Vein endothelial cell (primary cell): ENCODE results near the gene MBOAT1. TPM values are rescaled to one million over a fixed set of nuclear protein-coding genes. Genes with fewer than 3 reads are reported as not detected.

Experiments used
- total RNA-seq: library from RNA; depleted of rRNA; stranded (reverse); fragments of >200 nt; gene quantifications from 2 replicates; pipeline ENCODE4 v1.2.3, GENCODE V29; 2012

MBOAT1 gene, protein sequence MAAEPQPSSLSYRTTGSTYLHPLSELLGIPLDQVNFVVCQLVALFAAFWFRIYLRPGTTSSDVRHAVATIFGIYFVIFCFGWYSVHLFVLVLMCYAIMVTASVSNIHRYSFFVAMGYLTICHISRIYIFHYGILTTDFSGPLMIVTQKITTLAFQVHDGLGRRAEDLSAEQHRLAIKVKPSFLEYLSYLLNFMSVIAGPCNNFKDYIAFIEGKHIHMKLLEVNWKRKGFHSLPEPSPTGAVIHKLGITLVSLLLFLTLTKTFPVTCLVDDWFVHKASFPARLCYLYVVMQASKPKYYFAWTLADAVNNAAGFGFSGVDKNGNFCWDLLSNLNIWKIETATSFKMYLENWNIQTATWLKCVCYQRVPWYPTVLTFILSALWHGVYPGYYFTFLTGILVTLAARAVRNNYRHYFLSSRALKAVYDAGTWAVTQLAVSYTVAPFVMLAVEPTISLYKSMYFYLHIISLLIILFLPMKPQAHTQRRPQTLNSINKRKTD
- 2.3 and 3.3 TPM in 2 replicates for total RNA-seq

GRCh38 chr6:20212392-20213111 lies at the start of gene MBOAT1:
TSS of gene MBOAT1 (minus strand) at chr6:20212469. CDS start at chr6:20212234, 235 bp downstream.

Other genes starting within 250 kb of the MBOAT1 start
- 9.5 and 11.6 TPM in 2 replicates for gene E2F3, start 189.4 kb upstream of the MBOAT1 start, total RNA-seq